ENCODE measurements around the gene TCIRG1.

TCIRG1 gene

DNA sequence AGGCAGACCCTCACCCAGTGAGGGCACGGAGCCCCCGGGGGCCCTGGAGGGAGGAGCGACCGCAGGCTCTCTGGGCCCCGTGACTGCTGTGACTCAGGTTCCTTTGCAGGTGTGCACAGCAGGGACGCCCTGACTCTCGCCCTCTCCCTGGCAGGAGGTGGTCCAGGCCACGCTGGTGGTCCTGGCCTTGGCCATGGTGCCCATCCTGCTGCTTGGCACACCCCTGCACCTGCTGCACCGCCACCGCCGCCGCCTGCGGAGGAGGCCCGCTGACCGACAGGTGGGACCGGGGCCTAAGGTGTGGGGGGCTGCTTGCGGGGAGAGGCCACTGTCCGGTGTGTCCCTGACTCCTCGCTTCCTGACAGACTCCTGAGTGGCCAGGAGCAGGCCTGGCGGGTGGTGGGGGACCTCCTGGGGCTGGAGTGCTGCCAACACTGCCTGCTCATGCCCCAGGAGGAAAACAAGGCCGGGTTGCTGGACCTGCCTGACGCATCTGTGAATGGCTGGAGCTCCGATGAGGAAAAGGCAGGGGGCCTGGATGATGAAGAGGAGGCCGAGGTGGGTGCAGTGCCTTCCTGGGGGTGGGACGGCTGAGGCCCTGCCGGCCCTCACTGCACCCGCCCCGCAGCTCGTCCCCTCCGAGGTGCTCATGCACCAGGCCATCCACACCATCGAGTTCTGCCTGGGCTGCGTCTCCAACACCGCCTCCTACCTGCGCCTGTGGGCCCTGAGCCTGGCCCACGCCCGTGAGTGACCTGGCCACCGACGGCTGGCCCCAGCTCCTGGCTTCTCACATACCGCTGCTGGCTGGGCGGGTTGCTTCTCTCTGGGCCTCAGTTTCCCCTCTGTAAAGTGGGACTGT is 10.9 kb downstream of the TCIRG1 start:
- Histone ChIP-seq H3K36me3 (ENCODE audit: insufficient read depth, low read length) (no peaks in the 10 kb centered on the region), H3K9me3 (ENCODE audit: insufficient read depth, low read depth, low read length) (no peaks in the 10 kb centered on the region), H3F3A (ENCODE audit: low read depth) (no peaks in the 10 kb centered on the region), H3K4me1 (ENCODE audit: insufficient read depth, low read length, poor library complexity, severe bottlenecking) (no peaks in the 10 kb centered on the region), H3K9ac (ENCODE audit: low read depth, low read length, poor library complexity, severe bottlenecking) (no peak overlapping the region), H3K79me2 (ENCODE audit: insufficient read depth, low read length) (no peaks in the 10 kb centered on the region), H4K20me1 (ENCODE audit: insufficient read depth, low read length, poor library complexity, severe bottlenecking) (no peaks in the 10 kb centered on the region), H2AFZ (ENCODE audit: low read length) (no peak overlapping the region), H3K4me3 (ENCODE audit: low read length, poor library complexity, severe bottlenecking) (no peak overlapping the region), H3K9me2 (replicated peaks; ENCODE audit: low read depth, low read length) (no peaks in the 10 kb centered on the region), H3K27me3 (ENCODE audit: insufficient read depth, low read length, poor library complexity, severe bottlenecking) (no peaks in the 10 kb centered on the region), H3K4me2 (ENCODE audit: low read depth, low read length, poor library complexity, severe bottlenecking) (no peak overlapping the region)
- TF ChIP-seq, protein P1, sequence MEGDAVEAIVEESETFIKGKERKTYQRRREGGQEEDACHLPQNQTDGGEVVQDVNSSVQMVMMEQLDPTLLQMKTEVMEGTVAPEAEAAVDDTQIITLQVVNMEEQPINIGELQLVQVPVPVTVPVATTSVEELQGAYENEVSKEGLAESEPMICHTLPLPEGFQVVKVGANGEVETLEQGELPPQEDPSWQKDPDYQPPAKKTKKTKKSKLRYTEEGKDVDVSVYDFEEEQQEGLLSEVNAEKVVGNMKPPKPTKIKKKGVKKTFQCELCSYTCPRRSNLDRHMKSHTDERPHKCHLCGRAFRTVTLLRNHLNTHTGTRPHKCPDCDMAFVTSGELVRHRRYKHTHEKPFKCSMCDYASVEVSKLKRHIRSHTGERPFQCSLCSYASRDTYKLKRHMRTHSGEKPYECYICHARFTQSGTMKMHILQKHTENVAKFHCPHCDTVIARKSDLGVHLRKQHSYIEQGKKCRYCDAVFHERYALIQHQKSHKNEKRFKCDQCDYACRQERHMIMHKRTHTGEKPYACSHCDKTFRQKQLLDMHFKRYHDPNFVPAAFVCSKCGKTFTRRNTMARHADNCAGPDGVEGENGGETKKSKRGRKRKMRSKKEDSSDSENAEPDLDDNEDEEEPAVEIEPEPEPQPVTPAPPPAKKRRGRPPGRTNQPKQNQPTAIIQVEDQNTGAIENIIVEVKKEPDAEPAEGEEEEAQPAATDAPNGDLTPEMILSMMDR (conservative IDR thresholded peaks at IDR 0.05; ENCODE audit: low read length) = no peak

DNA sequence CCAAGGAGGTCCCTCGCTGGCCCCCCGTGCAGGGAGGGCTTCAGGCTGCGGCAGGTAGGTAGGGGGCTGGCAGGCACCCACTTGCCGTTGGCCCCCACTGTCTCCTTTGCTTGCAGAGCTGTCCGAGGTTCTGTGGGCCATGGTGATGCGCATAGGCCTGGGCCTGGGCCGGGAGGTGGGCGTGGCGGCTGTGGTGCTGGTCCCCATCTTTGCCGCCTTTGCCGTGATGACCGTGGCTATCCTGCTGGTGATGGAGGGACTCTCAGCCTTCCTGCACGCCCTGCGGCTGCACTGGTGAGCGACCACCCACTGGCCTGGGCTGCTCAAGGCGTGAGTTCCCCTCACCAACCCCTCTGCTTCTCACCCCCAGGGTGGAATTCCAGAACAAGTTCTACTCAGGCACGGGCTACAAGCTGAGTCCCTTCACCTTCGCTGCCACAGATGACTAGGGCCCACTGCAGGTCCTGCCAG is 11.6 kb downstream of the TCIRG1 start:
- Histone ChIP-seq H3K9me2 (replicated peaks; ENCODE audit: low read depth, low read length) (no peaks in the 10 kb centered on the region), H3F3A (ENCODE audit: low read depth) (no peaks in the 10 kb centered on the region), H3K27me3 (ENCODE audit: insufficient read depth, low read length, poor library complexity, severe bottlenecking) (no peaks in the 10 kb centered on the region), H3K9ac (ENCODE audit: low read depth, low read length, poor library complexity, severe bottlenecking) (no peak overlapping the region), H3K4me2 (ENCODE audit: low read depth, low read length, poor library complexity, severe bottlenecking) (no peak overlapping the region), H3K79me2 (ENCODE audit: insufficient read depth, low read length) (no peaks in the 10 kb centered on the region), H3K36me3 (ENCODE audit: insufficient read depth, low read length) (no peaks in the 10 kb centered on the region), H4K20me1 (ENCODE audit: insufficient read depth, low read length, poor library complexity, severe bottlenecking) (no peaks in the 10 kb centered on the region), H3K9me3 (ENCODE audit: insufficient read depth, low read depth, low read length) (no peaks in the 10 kb centered on the region), H2AFZ (ENCODE audit: low read length) (no peak overlapping the region), H3K4me1 (ENCODE audit: insufficient read depth, low read length, poor library complexity, severe bottlenecking) (no peaks in the 10 kb centered on the region), H3K4me3 (ENCODE audit: low read length, poor library complexity, severe bottlenecking) (no peak overlapping the region)
- TF ChIP-seq, protein P1 (conservative IDR thresholded peaks at IDR 0.05; ENCODE audit: low read length) = no peak
- no peak for TF ChIP-seq EZH2phosphoT487 (IDR thresholded peaks at IDR 0.05; ENCODE audit: borderline replicate concordance)

DNA sequence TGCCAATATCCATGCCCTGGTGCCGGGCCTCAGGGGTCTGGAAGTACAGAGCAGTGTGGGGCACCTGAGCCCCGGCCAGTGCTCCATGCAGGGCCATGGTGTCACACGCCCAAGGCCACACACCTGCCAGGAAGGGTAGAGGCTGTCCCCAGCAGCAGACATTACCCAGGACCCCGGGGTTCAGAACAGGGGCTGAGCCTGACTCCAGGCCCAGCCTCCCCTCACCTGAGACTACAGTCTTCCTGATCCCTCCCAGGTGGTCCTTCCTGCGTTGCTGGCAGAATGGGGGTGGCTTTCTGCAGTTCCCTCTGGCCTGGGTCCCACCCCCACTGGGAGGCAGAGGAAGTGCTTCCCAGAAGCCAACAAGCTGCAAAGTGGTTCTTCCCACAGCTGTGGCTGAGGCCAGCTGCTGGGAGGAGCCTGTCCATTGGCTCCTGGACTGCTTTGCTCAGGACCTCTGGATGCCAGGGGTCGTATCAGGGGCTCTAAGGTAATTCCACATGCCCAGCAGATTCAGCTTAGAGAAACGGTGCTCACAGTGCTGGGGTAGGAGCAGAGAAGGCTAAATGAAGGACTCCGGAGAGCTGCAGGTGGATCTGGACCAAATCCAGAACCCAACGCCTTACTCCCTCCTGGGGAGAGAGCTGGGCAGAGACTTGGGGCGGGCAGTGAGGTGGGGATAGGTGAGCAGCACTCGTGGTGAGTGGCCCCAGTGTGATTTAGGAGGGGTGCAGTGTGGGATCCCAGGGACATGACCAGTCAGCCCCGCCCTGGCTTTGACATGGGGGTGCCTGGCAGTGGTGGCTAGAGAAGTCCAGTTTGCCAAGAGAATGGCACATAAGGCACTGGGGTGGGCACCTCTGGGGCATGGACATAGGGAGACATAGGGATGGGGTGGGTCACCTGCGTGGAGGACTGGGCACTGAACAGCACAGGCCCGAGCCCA is 12.6 kb downstream of the TCIRG1 start:
- Histone ChIP-seq H4K20me1 (ENCODE audit: insufficient read depth, low read length, poor library complexity, severe bottlenecking) (no peaks in the 10 kb centered on the region), H3K36me3 (ENCODE audit: insufficient read depth, low read length) (no peaks in the 10 kb centered on the region), H3K9me2 (replicated peaks; ENCODE audit: low read depth, low read length) (no peaks in the 10 kb centered on the region), H3K4me2 (ENCODE audit: low read depth, low read length, poor library complexity, severe bottlenecking) (no peak overlapping the region), H3K9me3 (ENCODE audit: insufficient read depth, low read depth, low read length) (no peaks in the 10 kb centered on the region), H3K27me3 (ENCODE audit: insufficient read depth, low read length, poor library complexity, severe bottlenecking) (no peaks in the 10 kb centered on the region), H3K79me2 (ENCODE audit: insufficient read depth, low read length) (no peaks in the 10 kb centered on the region), H3K9ac (ENCODE audit: low read depth, low read length, poor library complexity, severe bottlenecking) (no peak overlapping the region), H3K4me3 (ENCODE audit: low read length, poor library complexity, severe bottlenecking) (no peak overlapping the region), H3F3A (ENCODE audit: low read depth) (no peaks in the 10 kb centered on the region), H2AFZ (ENCODE audit: low read length) (no peak overlapping the region), H3K4me1 (ENCODE audit: insufficient read depth, low read length, poor library complexity, severe bottlenecking) (no peaks in the 10 kb centered on the region)
- TF ChIP-seq, protein P1 (conservative IDR thresholded peaks at IDR 0.05; ENCODE audit: low read length) = no peak
- TF ChIP-seq EZH2phosphoT487 (IDR thresholded peaks at IDR 0.05; ENCODE audit: borderline replicate concordance) = no peak
